ENCODE data around the gene LYPD1.

DNA sequence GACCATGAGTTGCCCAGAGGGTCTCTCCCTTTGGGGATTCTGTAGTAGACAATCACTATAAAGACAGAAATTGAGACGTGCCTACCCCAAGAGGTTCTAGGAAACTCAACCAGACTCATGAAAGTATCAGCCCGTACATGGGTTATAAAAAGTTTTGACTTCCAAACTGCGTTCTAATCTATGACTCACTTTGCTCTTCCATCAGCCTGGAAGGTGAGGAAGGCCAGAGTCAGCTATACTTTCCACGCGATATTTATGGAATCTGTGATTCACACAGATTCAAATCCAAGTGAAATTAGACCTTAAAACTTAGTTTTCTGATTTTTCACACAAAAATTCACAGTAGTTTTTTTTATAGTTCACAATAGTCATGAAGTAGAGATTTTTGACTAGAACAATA lies 7.7 kb upstream of the LYPD1 start:
- no peak for TF ChIP-seq POLR2A (IDR thresholded peaks at IDR 0.05)
- TF ChIP-seq, protein P1, sequence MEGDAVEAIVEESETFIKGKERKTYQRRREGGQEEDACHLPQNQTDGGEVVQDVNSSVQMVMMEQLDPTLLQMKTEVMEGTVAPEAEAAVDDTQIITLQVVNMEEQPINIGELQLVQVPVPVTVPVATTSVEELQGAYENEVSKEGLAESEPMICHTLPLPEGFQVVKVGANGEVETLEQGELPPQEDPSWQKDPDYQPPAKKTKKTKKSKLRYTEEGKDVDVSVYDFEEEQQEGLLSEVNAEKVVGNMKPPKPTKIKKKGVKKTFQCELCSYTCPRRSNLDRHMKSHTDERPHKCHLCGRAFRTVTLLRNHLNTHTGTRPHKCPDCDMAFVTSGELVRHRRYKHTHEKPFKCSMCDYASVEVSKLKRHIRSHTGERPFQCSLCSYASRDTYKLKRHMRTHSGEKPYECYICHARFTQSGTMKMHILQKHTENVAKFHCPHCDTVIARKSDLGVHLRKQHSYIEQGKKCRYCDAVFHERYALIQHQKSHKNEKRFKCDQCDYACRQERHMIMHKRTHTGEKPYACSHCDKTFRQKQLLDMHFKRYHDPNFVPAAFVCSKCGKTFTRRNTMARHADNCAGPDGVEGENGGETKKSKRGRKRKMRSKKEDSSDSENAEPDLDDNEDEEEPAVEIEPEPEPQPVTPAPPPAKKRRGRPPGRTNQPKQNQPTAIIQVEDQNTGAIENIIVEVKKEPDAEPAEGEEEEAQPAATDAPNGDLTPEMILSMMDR (IDR thresholded peaks at IDR 0.05), result no peak

All from testis (tissue), 2 donors.